Right lobe of liver (tissue), 6 donors: Measurements from ENCODE around the gene TBC1D1. TPM values are rescaled to one million over a fixed set of nuclear protein-coding genes. Genes with fewer than 3 reads are reported as not detected.

Experiments
- ATAC-seq, 4 donors: fragments of 200-7000 bp; cut with Tn5 transposase; one replicate each; pipeline ENCODE4 v1.9.1; 2020; ENCODE audit warnings: mild to moderate bottlenecking in 4 of 4, moderate library complexity in 4 of 4
- DNase-seq, 3 donors: peaks; one replicate each; pipeline ENCODE4 v3.0.0-alpha.2; 2020
- H3K27ac ChIP-seq, 3 donors: fragments of 200-600 bp; one replicate each; pipeline ENCODE4 v1.8.0; 2022
- H3K27me3 ChIP-seq, 2 donors: fragments of 200-600 bp; one replicate each; pipeline ENCODE4 v1.8.0; 2022
- H3K36me3 ChIP-seq, 4 donors: fragments of 200-600 bp; sonication (generic) in 1 of 4; one replicate each; pipeline versions ENCODE4 v1.5.1 to v1.8.0; 2017 to 2022; ENCODE audit warnings: control low read depth in 1 of 4
- H3K4me1 ChIP-seq, 4 donors: fragments of 200-600 bp; sonication (generic) in 1 of 4; one replicate each; pipeline versions ENCODE4 v1.5.1 to v1.8.0; 2017 to 2022; ENCODE audit warnings: control low read depth in 1 of 4
- H3K4me3 ChIP-seq, 3 donors: fragments of 200-600 bp; one replicate each; pipeline ENCODE4 v1.8.0; 2022
- H3K9me3 ChIP-seq, 4 donors: fragments of 200-600 bp; sonication (generic) in 1 of 4; one replicate each; pipeline versions ENCODE4 v1.5.1 to v1.8.0; 2017 to 2022; ENCODE audit warnings: control low read depth in 1 of 4
- CTCF ChIP-seq, 4 donors: fragments of 200-600 bp in 3 of 4; fragments of 450-650 bp in 1 of 4; IDR thresholded peaks; one replicate each; pipeline versions ENCODE4 v1.5.1 to v1.8.0; 2016 to 2022; ENCODE audit warnings: antibody characterized with exemption in 4 of 4, mild to moderate bottlenecking in 2 of 4
- POLR2A ChIP-seq: fragments of 450-650 bp; IDR thresholded peaks from one replicate; pipeline ENCODE4 v1.6.1; 2017; ENCODE audit warnings: antibody characterized with exemption, mild to moderate bottlenecking
- WGBS: methylation state at CpG from one replicate; pipeline ENCODE4 v1.1.6; 2018; ENCODE audit warnings: low coverage, low lambda C conversion rate; ENCODE audit not compliant: insufficient coverage; ENCODE audit errors: missing lambda C conversion rate; 5-methylcytosine and 5-hydroxymethylcytosine counted together
- intact Hi-C, 2 donors: fragments of 100-400 bp; cut with DNase I; formaldehyde crosslinking; loops; one replicate each; pipeline versions ENCODE4 v1.11.2 to v1.14.1; 2022
- total RNA-seq, 6 experiments: library from RNA; depleted of rRNA in 2 of 6; stranded (reverse); fragments of >200 nt in 2 of 6; fragmentation: NEBNext Ultra II Directional in 3 of 6; extraction: Animal tissue kit (Norgen Biotek cat#: 25700) in 3 of 6; gene quantifications; one replicate each; pipeline versions ENCODE4 v1.1.0 to v1.2.4, GENCODE V29; 2016 to 2023
- donor health status: DM: no; HTN: yes; CAD: no.
- donor health status: DM: no; HTN: no; CAD: no.
- donor health status: DM: no; HTN: no; CAD: no.
- donor health status: DM: no; HTN: yes; CAD: no.
- donor health status: DM: no; HTN: yes; CAD: no.

Gene TBC1D1
- total RNA-seq, 6 experiments from 2014 or later, result 21.2 to 67.5 (median 35.8) TPM

GRCh38 chr4:37995299-37995821 is 104.5 kb downstream of the TBC1D1 start:
- no peak for DNase-seq
- no peak for TF ChIP-seq POLR2A
- TF ChIP-seq CTCF (IDR thresholded peaks at IDR 0.05), result no peak
- H3K9me3 ChIP-seq, result no peaks in the 10 kb centered on the region
- ATAC-seq, result no peak
- H3K27ac ChIP-seq, result no peak overlapping the region
- intact Hi-C loops, result no loop called here
- H3K36me3 ChIP-seq, result no peaks in the 10 kb centered on the region
- WGBS, result 94% methylated on average over 5 of the region's 5 CpGs
- no peaks in the 10 kb centered on the region for H3K27me3 ChIP-seq
- H3K4me3 ChIP-seq, result no peak overlapping the region
- no peaks in the 10 kb centered on the region for H3K4me1 ChIP-seq

GRCh38 chr4:37995981-37996775 is 105.3 kb downstream of the TBC1D1 start:
- ATAC-seq (no peak), DNase-seq (no peak)
- no peaks in the 10 kb centered on the region for H3K36me3 ChIP-seq
- no peak overlapping the region for H3K27ac ChIP-seq
- H3K4me1 ChIP-seq, result no peaks in the 10 kb centered on the region
- TF ChIP-seq POLR2A (no peak), CTCF (IDR thresholded peaks at IDR 0.05) (no peak)
- intact Hi-C loops, result no loop called here
- H3K9me3 ChIP-seq, result no peaks in the 10 kb centered on the region
- H3K27me3 ChIP-seq, result no peaks in the 10 kb centered on the region
- no peak overlapping the region for H3K4me3 ChIP-seq
- WGBS, result 81% methylated on average over 6 of the region's 7 CpGs

- TF ChIP-seq CTCF (IDR thresholded peaks at IDR 0.05) (no peak), POLR2A (no peak)
- intact Hi-C loops, result no loop called here
- DNase-seq (no peak), ATAC-seq (no peak)
- no peak overlapping the region for H3K27ac ChIP-seq
- H3K4me3 ChIP-seq, result no peak overlapping the region
- no peaks in the 10 kb centered on the region for H3K36me3 ChIP-seq
- H3K27me3 ChIP-seq, result no peaks in the 10 kb centered on the region
- no peaks in the 10 kb centered on the region for H3K4me1 ChIP-seq
- 93% methylated on average over 8 of the region's 9 CpGs for WGBS
- no peaks in the 10 kb centered on the region for H3K9me3 ChIP-seq
Observed at GRCh38 chr4:37998226-37998625, 107.3 kb downstream of the TBC1D1 start.

- intact Hi-C loops, result no loop called here
Observed at GRCh38 chr4:37999000-37999716, 108.3 kb downstream of the TBC1D1 start.

More at GRCh38 chr4:37999000-37999716, 108.3 kb downstream of the TBC1D1 start:
- Histone ChIP-seq H3K9me3 (no peaks in the 10 kb centered on the region), H3K36me3 (no peaks in the 10 kb centered on the region), H3K27me3 (no peaks in the 10 kb centered on the region), H3K4me1 (no peaks in the 10 kb centered on the region), H3K27ac (peak overlapping the region in 1 of 3 donors; percentile 35), H3K4me3 (peak overlapping the region in 1 of 3 donors; percentile 13)
- 45% methylated on average over 10 of the region's 12 CpGs for WGBS
- ATAC-seq, result peak; percentile 78 to 95 (median 87)
- no peak for TF ChIP-seq CTCF (IDR thresholded peaks at IDR 0.05)
- no peak for TF ChIP-seq POLR2A
- DNase-seq, result peak in 1 of 3 donors; percentile 33
